Smooth muscle cell (in vitro differentiated cells): Measurements from ENCODE around the gene DPP10. TPM values are rescaled to one million over a fixed set of nuclear protein-coding genes. Genes with fewer than 3 reads are reported as not detected.

ENCODE experiments used
- DNase-seq: peaks from one replicate; lab custom pipeline; 2025; ENCODE audit not compliant: unreplicated experiment; lab: John Stamatoyannopoulos, UW
- H2AFZ ChIP-seq: fragments of 200-600 bp; sonication (generic); 2 replicates; pipeline ENCODE4 v1.6.0; 2016; ENCODE audit warnings: antibody characterized with exemption, low read depth, mild to moderate bottlenecking
- H3F3A ChIP-seq: fragments of 200-600 bp; sonication (generic); 2 replicates; pipeline ENCODE4 v1.6.0; 2017; ENCODE audit warnings: antibody characterized with exemption, low read depth
- H3K27ac ChIP-seq: fragments of 200-600 bp; sonication (generic); 2 replicates; pipeline ENCODE4 v1.5.1; 2016; ENCODE audit warnings: low read depth, mild to moderate bottlenecking
- H3K27me3 ChIP-seq: fragments of 200-600 bp; sonication (generic); 2 replicates; pipeline ENCODE4 v1.6.1; 2016; ENCODE audit warnings: low read depth, mild to moderate bottlenecking
- H3K36me3 ChIP-seq: fragments of 200-600 bp; sonication (generic); 2 replicates; pipeline ENCODE4 v1.5.1; 2016; ENCODE audit warnings: low read depth
- H3K4me1 ChIP-seq: fragments of 200-600 bp; sonication (generic); 2 replicates; pipeline ENCODE4 v1.5.1; 2016; ENCODE audit warnings: low read depth
- H3K4me2 ChIP-seq: fragments of 200-600 bp; sonication (generic); 2 replicates; pipeline ENCODE4 v1.6.0; 2016; ENCODE audit warnings: mild to moderate bottlenecking
- H3K4me3 ChIP-seq: fragments of 200-600 bp; sonication (generic); 2 replicates; pipeline ENCODE4 v1.5.1; 2016; ENCODE audit warnings: mild to moderate bottlenecking
- H3K79me2 ChIP-seq: fragments of 200-600 bp; sonication (generic); 2 replicates; pipeline ENCODE4 v1.6.0; 2016; ENCODE audit warnings: low read depth, mild to moderate bottlenecking
- H3K9ac ChIP-seq: fragments of 200-600 bp; sonication (generic); 2 replicates; pipeline ENCODE4 v1.6.0; 2016; ENCODE audit warnings: low read depth
- H3K9me3 ChIP-seq: fragments of 200-600 bp; sonication (generic); replicated peaks from 2 replicates; pipeline ENCODE4 v1.5.1; 2016; ENCODE audit warnings: low read depth
- H4K20me1 ChIP-seq: fragments of 200-600 bp; sonication (generic); 2 replicates; pipeline ENCODE4 v1.6.0; 2016; ENCODE audit warnings: low read depth
- WGBS: methylation state at CpG from one replicate; pipeline ENCODE4 v1.1.7; 2016; ENCODE audit warnings: low lambda C conversion rate; 5-methylcytosine and 5-hydroxymethylcytosine counted together
- polyA plus RNA-seq: library from polyadenylated mRNA; unstranded; fragments of >200 nt; fragmentation: Nextera tagmentation; extraction: Ambion mirVana; gene quantifications from 2 replicates; pipeline ENCODE4 v1.2.1, GENCODE V29; 2016
- total RNA-seq: library from RNA; depleted of rRNA; stranded (reverse); fragments of >200 nt; gene quantifications from 2 replicates; pipeline ENCODE4 v1.2.3, GENCODE V29; 2014
- TF ChIP-seq, protein P1 (sequence below): fragments of 200-600 bp; sonication (generic); IDR thresholded peaks from 2 replicates; pipeline ENCODE4 v1.5.1; 2017; ENCODE audit warnings: borderline replicate concordance, mild to moderate bottlenecking, antibody characterized with exemption; ENCODE audit not compliant: insufficient read depth, poor library complexity, severe bottlenecking

Gene DPP10
- total and polyA plus RNA-seq, 2 experiments from 2014 or later: 3.6 TPM; not detected in 1

DNA sequence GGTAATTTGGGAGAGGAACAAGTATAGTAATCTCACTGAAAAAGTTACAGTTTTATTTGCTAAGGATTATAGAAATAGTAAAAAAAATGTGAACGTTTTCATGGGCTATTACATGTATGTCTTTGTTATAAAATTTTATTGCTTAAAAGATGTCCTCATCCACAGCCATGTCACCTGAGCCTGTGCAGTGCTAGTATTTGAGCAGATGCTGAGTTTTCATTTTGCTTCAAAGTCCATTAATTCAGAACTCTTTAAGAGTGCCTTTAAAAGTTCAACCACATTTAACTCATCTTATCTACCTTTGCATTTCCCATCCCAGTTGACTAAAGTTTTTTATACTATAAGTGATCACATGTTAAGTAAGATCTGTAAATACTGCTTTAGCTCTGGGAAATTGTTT lies 52.6 kb downstream of the DPP10 start:
- 41% methylated on average over 1 of the region's 1 CpG for WGBS
- DNase-seq: no peak

DNA sequence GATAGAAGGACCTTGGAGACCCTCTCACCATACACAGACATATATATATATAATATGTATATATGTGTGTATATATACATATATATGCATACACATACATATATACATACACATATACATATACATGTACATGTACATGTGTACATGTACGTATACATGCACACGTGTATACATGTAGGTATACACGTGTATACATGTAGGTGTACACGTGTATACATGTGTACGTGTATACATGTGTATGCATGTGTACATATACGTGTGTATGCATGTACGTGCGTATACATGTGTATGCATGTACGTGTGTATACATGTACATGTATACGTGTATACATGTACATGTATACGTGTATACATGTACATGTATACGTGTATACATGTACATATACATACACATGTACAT lies 54.5 kb downstream of the DPP10 start:
- H3K36me3 ChIP-seq: no peaks in the 10 kb centered on the region
- no peaks in the 10 kb centered on the region for H4K20me1 ChIP-seq
- no peaks in the 10 kb centered on the region for H3K4me1 ChIP-seq
- DNase-seq: no peak
- WGBS: 94% methylated on average over 11 of the region's 12 CpGs
- TF ChIP-seq, protein P1, sequence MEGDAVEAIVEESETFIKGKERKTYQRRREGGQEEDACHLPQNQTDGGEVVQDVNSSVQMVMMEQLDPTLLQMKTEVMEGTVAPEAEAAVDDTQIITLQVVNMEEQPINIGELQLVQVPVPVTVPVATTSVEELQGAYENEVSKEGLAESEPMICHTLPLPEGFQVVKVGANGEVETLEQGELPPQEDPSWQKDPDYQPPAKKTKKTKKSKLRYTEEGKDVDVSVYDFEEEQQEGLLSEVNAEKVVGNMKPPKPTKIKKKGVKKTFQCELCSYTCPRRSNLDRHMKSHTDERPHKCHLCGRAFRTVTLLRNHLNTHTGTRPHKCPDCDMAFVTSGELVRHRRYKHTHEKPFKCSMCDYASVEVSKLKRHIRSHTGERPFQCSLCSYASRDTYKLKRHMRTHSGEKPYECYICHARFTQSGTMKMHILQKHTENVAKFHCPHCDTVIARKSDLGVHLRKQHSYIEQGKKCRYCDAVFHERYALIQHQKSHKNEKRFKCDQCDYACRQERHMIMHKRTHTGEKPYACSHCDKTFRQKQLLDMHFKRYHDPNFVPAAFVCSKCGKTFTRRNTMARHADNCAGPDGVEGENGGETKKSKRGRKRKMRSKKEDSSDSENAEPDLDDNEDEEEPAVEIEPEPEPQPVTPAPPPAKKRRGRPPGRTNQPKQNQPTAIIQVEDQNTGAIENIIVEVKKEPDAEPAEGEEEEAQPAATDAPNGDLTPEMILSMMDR: no peak
- H3K9me3 ChIP-seq: no peaks in the 10 kb centered on the region
- H3K9ac ChIP-seq: no peak overlapping the region
- no peak overlapping the region for H3K4me3 ChIP-seq
- no peak overlapping the region for H3K4me2 ChIP-seq
- no peaks in the 10 kb centered on the region for H3F3A ChIP-seq
- no peaks in the 10 kb centered on the region for H3K79me2 ChIP-seq
- H3K27ac ChIP-seq: no peak overlapping the region
- no peak overlapping the region for H2AFZ ChIP-seq
- H3K27me3 ChIP-seq: peaks cover 20% of the 10 kb centered on the region

More for the DNA sequence above, 52.6 kb downstream of the DPP10 start:
- Histone ChIP-seq H2AFZ (no peak overlapping the region), H3K4me2 (no peak overlapping the region), H3F3A (no peaks in the 10 kb centered on the region), H3K27me3 (peaks cover 18% of the 10 kb centered on the region), H3K79me2 (no peaks in the 10 kb centered on the region), H3K27ac (no peak overlapping the region), H3K9ac (no peak overlapping the region), H3K4me1 (no peaks in the 10 kb centered on the region), H3K4me3 (no peak overlapping the region), H4K20me1 (no peaks in the 10 kb centered on the region), H3K36me3 (no peaks in the 10 kb centered on the region), H3K9me3 (no peaks in the 10 kb centered on the region)
- TF ChIP-seq, protein P1: no peak

DNA sequence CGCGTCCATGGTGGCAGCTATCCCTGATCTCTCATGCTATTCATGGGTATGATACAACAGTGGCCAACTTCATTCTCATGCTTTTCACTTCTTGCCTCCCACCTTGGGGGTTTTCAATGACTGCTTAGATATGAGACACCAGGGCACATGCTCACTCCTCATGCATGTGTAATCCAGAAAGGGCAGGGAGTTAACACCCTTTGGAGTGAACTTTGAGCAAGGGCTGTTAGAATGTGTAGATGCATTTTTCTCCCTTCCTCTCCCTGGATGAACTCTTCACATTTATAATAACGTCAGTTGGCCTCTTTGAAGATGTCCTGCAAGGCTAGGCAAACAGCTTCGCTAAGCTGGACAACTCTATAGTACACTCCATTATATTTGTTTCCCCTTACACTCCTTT lies 56.7 kb downstream of the DPP10 start:
- Histone ChIP-seq H3K4me2 (no peak overlapping the region), H3K27ac (no peak overlapping the region), H2AFZ (no peak overlapping the region), H3K36me3 (no peaks in the 10 kb centered on the region), H3K4me1 (no peaks in the 10 kb centered on the region), H3F3A (no peaks in the 10 kb centered on the region), H4K20me1 (no peaks in the 10 kb centered on the region), H3K27me3 (peaks cover 27% of the 10 kb centered on the region), H3K4me3 (no peak overlapping the region), H3K79me2 (no peaks in the 10 kb centered on the region), H3K9ac (no peak overlapping the region), H3K9me3 (no peaks in the 10 kb centered on the region)
- DNase-seq: no peak
- TF ChIP-seq, protein P1: no peak
- 92% methylated on average over 4 of the region's 4 CpGs for WGBS

DNA sequence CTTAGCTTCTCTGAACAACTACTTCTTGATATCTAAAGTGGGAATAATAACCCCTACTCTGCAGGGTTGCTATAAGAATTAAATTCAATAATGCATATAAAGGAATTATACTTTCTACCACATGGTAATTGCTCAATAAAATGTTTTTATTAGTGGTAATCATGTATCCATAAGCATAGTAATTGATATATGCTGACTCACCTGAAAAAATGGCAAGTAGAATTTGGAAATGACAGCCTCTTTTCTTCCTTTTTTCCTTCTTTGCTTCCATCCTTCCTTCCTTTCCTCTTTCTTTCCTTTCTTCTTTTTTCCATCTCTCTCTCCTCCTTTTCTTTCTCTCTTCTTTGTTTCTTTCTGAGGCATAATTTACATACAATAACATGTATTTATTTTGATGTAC lies 65.3 kb downstream of the DPP10 start:
- DNase-seq: no peak
- TF ChIP-seq, protein P1: no peak
- no peak overlapping the region for H3K9ac ChIP-seq
- H3K36me3 ChIP-seq: no peaks in the 10 kb centered on the region
- H3K4me3 ChIP-seq: no peak overlapping the region
- no peak overlapping the region for H3K4me2 ChIP-seq
- H3F3A ChIP-seq: no peaks in the 10 kb centered on the region
- no peaks in the 10 kb centered on the region for H3K79me2 ChIP-seq
- no peaks in the 10 kb centered on the region for H3K4me1 ChIP-seq
- peaks cover 38% of the 10 kb centered on the region for H3K27me3 ChIP-seq
- H2AFZ ChIP-seq: no peak overlapping the region
- no peaks in the 10 kb centered on the region for H4K20me1 ChIP-seq
- H3K27ac ChIP-seq: no peak overlapping the region
- H3K9me3 ChIP-seq: no peaks in the 10 kb centered on the region
